T-helper 1 cell (primary cell): ENCODE measurements around the gene LRRC66.

Source experiments
- DNase-seq, 5 donors: peaks; one replicate each; pipeline ENCODE4 v3.0.0-alpha.2; 2012 to 2020
- total RNA-seq, 4 donors: gene quantifications; one replicate each; lab custom pipeline; 2026; lab: John Stamatoyannopoulos, UW

Gene LRRC66, protein sequence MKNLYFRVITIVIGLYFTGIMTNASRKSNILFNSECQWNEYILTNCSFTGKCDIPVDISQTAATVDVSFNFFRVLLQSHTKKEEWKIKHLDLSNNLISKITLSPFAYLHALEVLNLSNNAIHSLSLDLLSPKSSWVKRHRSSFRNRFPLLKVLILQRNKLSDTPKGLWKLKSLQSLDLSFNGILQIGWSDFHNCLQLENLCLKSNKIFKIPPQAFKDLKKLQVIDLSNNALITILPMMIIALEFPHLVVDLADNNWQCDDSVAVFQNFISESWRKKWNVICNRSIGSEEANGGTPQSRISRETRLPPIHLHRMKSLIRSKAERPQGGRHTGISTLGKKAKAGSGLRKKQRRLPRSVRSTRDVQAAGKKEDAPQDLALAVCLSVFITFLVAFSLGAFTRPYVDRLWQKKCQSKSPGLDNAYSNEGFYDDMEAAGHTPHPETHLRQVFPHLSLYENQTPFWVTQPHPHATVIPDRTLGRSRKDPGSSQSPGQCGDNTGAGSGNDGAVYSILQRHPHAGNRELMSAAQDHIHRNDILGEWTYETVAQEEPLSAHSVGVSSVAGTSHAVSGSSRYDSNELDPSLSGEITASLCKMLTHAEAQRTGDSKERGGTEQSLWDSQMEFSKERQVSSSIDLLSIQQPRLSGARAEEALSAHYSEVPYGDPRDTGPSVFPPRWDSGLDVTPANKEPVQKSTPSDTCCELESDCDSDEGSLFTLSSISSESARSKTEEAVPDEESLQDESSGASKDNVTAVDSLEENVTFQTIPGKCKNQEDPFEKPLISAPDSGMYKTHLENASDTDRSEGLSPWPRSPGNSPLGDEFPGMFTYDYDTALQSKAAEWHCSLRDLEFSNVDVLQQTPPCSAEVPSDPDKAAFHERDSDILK
- 0.12 to 0.61 (median 0.34) reads per million in 4 donors for total RNA-seq

DNA sequence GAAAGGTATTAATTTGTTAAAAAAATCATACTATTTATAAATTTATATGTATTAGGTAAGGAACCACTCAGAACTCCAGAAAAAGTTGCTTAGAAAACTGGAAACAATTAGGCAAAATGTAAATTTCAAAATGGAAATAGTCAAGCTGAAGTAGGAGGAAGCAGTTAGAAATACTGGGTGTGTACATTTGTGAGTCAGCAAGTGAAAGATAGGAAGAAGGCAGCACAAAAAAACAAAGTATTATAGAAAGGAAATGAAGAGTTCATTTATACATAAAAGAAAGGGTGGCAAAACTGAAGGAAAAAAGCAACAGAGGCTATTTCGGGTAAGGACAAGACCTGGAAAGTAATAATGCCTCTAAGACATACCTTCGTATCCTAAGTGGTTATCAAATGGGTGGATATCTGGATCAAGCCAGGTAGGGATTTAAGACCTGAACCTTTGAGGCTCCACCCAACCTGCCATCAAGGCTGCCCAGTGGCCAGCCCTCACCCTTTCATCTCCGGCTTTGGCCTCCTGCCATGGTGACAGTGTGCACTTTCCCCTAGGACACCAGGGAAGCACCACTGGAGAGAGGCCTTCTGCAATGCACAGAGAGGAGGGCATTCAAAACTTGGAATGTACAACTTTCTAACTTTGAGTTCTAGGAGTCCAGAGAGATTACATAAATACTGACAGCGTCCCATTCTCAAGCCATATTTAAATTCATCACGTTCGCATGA lies at the start of gene LRRC66:
Gene LRRC66 (minus strand): TSS at position 428 of the 722 bp plus-strand sequence. CDS start 2,750 bp downstream, outside the sequence.
- DNase-seq = no peak

DNA sequence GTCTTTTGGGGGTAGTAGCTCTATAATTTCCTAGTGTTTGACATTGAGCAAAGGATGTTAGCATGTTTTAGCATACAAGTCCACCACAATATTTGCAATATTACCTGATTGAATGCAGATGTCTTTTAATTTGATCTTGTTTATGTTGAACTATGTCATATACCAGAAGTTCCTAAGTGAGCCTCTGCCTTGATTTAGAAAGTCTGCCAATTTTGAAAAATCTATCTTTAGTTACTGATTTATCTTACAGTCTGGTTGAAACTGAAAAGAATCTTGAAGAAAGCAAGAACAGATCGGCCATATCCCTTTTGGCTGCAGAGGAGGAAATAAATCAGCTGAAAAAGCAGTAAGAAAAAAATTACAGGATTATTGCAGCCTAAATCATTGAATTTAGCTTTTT lies 49.4 kb upstream of the LRRC66 start:
- no peak for DNase-seq

DNA sequence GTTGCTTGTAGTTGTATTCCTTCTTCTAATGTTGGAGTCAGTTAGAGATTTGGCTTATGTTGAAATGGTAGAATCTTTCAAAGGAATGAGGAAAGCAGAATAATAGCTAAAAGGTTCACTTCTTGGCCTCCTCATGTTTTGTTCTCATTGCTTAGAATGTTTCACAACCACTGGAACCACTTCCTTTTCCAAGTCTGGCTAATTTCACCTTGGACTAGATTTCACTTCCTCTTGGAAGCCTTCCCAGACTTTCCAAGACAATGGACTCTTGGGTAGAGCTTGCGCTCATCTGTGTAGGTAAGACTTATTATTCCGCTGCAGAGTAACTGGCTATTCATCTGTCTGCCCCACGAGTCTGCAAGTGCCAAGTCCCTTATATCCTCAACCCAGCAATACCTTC lies 39.2 kb upstream of the LRRC66 start:
- DNase-seq = no peak

DNA sequence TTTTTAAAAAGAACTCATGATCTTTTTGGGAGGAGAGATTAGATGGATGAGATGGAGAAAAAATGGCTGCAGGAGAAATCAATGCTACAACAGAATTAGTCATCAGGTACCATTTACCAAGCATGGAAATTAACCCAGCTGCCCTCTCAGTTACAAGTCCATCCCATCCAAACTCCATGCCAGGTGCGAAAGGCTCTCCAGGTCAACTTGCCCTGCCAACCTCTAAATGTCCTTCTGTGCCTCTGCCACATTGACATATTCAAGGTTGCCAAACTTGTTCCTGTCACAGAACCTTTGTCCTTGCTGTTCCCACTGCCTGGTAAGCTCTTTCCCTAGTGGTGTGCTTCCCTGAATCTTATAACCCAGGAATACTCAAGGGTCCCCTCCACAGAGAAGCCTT lies 38.1 kb upstream of the LRRC66 start:
- DNase-seq = no peak

DNA sequence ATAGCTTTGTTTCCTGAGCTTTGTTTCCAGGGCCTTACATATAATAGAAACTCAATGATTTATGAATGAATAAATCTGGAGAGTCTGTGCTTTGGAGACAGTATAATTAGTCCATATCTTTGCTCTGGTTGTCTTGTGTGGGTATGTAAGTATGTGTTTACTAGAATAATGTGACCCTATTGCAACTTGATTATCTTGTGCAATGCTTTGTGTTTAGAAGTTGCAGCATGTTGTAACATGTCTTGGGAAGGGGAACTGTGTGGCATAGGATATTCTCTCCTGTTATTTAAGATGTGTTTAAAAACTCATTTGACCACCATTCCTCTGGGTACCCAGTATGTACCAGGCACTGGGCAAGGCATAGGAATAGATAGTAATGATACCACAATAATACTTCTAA lies 37.0 kb upstream of the LRRC66 start:
- DNase-seq = no peak

DNA sequence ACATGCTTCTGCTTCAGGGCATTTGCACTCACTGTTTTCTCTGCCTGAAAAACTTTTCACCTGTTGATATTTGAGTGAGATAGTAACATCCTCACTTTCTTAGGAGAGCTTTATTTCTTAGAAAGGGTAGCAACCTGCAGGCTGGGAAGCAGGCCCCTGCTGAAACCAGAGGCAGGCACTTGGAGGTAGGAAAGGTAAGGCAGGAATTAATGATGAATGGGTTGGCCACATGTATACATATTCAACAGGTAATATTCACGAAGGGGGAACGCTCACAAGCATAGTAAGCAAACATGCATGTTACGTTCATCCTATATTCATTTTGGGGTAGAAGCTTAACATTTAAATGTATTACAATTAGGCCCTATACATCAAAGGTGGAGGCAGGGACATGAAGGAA lies 34.1 kb upstream of the LRRC66 start:
- no peak for DNase-seq

DNA sequence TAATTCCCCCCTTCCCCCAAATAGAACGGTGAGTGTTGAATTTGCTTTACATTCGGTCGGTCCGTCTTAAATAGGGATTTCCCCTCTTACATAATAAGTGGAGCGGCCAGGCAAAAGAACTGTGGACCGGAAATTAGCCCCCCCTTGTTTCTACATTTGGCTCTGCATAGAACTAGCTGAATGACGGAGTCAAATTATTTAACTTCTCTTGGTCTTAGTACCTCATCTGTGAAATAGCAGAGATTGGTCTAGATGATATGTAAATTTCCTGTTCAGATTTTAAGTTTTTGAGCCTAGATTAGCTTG lies 32.3 kb upstream of the LRRC66 start:
- DNase-seq = no peak

DNA sequence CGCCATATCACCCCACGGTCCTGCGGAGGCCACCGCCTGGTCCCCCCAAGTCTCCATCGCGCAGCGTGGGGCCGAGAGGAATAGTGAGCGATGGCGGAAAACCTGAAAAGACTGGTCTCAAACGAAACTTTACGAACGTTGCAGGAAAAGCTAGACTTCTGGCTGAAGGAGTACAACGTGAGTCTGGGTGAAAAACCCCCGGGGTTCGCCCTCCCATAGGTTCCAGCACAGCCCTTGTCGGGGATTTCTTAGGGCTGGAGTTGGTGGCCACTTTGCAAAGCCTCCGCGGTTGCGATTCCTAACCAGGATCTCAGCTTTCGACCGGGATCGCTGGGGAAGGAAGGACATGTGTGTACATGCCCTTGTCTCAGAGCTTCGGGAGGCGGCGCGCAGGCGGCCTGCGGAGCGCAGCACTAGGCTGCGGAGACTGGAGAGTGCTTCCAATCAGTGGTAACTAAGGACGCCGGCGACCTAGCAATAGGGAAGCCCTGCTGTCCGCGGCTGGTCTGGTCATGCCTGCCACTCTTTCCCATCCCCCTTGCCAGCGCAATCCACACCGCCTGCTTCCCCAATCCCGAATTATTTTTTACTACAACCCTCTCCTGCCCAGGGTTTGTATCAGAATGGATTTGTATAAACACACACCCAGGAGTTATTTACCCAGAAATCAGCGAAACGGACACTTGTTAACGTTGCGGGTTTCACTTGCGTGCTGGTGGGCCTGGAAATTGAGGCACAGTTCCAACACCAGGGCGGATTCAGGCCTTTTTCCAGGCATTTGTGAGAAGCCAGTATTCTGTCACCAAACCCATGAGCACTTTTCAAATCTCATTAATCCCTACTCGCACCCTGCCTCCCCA lies 31.7 kb upstream of the LRRC66 start:
- DNase-seq = peak in 1 of 5 donors; percentile 2

DNA sequence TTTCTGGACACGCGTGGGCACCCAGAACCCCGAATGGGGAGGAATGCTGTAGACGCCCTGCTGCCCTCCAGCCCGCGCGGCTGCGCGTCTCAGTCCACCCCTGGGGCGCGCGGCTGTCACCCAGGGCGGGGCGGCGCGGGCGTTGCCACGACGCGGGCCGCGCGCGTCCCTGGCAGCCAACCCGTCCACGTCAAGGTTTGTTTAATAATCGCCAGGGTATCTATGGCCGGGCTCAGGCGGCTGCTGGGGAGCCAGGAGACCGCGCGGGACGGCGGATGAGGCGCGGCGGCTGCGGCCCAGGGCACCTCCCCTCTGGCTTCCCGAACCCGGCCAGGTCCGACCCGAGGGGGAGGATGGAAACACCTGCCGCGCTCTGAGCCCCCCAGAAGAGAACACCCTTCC lies 31.1 kb upstream of the LRRC66 start, which contains the start of gene SPATA18:
Gene SPATA18 (plus strand): TSS at position 92 of the 402 bp plus-strand sequence. CDS start 401 bp downstream, outside the sequence.
- DNase-seq = no peak

DNA sequence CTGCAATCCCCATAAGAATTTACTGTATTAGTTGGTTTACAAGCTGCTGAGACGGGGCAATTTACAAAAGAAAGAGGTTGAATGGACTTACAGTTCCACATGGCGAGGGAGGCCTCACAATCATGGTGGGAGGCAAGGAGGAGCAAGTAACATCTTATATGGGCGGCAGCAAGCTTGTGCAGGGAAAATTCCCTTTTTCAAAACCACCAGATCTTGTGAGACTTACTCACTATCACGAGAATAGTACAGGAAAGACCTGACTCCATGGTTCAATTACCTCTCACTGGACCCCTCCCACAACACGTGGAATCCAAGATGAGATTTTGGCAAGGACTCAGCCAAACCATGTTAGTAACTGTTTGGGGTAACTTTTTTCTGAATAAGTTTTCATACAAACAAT lies 29.1 kb upstream of the LRRC66 start:
- DNase-seq = no peak

DNA sequence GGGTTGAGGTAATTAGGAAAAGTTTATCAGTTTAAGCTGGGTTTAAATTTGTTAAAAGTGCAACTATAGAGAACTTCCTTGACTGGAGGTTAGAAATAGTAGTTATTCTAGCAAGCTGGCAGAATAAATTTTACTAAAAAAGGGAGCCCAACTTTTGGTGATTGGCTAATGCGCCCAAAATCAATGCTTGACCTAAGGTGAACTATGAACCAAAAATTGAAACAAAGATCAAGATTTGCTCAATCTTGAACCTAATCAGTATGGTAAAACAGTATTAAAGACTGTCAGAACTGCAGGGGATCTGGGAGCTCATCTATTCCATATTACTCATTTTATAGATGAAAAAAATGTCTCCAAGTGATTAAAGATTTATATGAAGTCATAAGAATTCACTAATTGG lies 24.9 kb upstream of the LRRC66 start:
- DNase-seq = no peak

DNA sequence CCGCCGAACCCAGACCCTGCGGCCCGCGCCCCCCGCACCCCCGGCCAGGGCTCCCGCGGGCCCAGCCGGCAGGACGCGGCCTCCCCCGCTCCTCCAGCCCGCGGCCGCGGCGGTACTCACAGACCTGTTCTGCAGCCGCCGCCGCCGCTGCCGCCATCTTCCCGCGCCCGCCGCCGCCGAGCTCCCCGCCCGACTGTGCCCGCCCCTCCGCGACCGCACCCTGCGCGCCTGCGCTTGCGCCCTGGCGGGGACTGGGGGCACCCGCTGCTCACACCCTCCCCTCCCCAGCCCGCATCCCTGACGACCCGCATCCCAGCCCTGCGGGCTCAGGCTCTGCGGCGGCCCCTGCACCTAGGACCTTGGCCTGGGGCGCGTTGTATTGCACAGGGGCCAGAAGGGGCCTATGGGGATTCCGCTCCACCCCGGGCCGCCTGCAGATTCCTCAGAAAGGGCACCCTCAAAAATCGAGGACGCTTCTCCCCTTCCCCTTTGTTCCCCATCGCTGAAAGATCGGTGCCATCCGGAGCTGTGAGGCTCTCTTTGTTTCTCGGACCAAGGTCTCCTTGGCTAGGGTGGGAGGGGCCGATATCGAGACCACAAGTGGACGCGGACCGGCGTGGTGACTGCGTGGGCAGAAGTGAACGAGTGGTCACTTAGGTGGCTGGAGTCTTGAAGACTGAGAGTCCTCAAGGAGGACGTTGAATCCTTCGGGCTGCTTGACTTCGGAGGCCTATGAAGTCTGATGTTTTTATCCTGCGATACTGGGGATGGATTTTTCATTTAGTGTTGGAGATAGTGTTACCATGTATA lies 18.1 kb upstream of the LRRC66 start, which contains the start of gene SGCB:
Gene SGCB (minus strand): TSS at position 197 of the 810 bp plus-strand sequence. CDS start 40 bp downstream, at position 157.
- peak; percentile 50 to 71 (median 61) for DNase-seq

DNA sequence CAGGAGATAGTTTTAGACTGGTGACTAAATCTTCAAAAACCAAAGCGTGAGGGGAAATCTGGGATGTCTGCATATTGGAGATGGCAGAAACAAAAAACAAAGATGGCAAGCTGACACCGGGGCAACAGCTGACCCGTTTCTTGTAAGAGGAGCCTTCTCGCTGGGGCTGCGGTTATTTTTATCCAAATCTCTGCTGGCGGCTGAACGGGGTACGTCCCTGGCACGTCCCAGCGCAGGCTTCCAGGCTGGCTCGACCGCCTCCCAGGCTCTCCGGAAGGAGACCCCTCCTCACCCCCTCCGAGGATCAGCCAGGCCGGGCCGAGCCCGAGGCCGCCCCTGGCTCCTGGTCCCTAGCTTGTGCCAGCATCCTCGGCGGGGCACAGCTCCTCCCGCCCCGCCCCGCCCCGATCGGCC lies 17.5 kb upstream of the LRRC66 start:
- DNase-seq = peak in 1 of 5 donors; percentile 47

DNA sequence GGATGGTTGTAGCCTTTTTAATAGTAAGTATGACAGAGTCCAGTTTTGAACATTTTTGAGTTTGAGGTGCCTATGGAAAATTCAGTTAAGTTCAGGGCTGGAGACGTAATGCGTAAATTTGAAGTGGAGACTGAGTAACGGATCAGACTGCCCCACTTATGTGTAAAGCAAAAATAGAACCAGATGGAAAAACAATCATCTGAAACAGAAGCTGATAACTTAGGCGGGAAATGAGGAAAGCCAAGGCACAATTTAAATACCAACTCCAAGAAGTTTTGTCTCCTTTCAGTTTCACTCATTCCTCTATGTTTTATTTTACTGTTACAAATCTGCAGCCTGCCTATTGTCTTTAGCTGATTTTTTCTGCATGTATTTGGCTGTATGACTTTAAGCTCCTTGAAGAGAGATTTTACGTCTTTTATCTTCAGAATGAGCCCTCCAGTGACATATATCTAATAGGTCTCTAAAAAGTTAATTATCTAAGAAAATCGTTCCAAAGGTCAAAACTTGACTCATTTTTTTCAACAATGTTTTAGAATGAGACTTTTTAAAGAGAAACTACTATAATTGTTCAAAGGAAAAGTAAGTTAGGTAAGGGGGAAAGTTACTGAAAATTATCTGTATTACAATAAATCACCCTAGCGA lies 16.8 kb upstream of the LRRC66 start:
- no peak for DNase-seq

DNA sequence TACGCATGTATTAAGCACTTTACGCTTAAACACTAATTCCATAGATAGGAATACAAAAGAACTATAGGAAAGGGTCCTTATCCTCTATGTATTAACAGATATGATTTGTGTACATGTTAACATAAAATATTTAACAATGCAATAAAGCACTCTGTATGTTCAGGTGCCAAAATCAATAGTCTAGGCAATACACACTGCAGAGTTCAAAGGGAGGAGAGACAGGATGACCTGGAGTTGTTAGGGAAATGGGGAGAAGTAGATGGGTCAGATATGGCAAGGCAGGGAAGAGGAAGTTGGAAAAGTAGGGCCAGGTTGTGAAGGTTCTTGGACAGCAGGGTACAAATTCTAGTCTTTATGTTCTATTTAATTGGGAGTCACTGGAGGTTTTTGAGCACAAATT lies 15.0 kb upstream of the LRRC66 start:
- no peak for DNase-seq

DNA sequence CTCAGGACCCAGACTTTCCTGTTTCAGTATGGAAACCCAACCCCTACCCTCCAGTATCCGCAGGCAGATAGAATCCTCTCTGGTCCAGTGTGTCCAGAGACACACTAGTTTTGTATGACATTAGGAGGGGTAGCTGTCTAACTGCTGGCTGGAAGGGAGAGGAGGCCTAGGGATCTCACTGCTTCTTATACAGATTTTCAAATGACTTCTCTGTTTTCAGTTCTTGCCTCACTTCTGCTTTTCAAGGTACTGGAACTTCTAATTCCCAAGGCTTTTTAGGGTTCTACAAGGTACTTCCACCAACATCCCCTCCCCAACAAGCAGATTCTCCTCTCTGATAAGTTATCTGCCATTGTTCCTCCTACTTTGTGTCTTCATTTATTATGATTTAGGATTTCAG lies 11.8 kb upstream of the LRRC66 start:
- DNase-seq = no peak

DNA sequence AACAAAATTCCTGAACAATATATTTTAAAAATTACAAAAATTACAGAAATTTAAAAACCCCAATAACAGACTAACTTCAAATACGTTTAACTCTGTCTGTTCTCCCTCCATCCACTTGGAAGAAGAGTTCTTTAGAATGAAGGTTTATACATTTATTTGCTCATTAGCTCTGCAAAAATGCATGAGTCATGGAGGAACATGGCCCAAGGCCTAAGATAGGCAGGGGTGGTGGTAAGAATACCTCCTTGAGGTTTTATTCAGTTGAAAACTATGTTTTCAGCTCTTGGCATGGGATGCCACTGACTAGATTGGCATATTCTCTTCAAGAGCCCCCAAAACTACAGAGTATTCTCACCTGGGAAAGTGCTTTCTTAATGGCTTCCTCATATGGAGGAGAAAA lies 8.8 kb upstream of the LRRC66 start:
- DNase-seq = no peak

DNA sequence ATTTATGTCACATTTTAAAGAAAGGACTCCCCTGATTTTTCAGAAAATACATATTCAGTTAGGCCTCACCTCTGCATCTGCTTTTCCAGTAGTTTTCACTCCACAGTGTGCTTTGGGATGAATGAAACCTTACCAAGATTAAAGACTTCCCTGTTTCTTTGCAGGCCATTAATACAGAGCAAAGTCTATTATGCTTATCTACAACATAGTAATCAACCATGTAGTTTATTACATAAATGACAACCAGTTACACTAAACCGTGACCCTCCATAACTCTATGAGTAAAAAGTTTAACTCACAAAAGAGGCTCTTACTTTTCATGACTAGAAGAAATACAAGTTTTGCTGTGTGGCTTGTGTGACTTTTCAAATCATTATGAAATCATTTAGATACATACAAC lies 2.3 kb downstream of the LRRC66 start:
- no peak for DNase-seq

DNA sequence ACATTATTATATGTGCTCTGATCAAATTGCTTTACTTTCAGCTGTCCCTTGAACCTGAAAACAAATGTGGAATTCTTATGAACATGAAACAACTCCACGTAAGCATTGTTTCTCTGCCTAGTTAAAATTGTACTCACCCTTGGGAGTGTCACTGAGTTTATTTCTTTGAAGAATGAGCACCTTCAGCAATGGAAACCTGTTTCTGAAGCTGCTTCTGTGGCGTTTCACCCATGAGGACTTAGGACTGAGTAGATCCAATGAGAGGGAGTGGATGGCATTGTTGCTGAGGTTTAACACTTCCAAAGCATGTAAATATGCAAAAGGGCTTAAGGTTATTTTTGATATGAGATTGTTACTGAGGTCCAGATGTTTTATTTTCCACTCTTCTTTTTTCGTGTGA lies 3.2 kb downstream of the LRRC66 start:
- no peak for DNase-seq

DNA sequence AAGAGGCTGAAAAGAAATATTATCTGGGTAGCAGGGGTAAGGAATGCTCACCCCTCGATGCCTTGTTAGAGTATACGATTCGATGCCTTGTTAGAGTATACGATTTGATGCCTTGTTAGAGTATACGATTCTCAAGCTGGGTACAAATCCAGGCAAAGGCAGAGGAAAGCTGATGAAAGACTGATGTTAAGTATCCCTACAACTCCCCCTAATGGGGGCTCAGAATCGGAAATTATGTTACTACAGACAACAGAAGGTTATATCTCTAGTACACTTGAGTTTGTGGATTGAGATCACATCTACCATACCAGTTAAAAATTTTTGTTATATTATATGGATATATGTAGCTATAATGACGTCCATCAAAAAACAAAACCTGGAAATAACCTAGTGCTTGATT lies 4.8 kb downstream of the LRRC66 start:
- no peak for DNase-seq

DNA sequence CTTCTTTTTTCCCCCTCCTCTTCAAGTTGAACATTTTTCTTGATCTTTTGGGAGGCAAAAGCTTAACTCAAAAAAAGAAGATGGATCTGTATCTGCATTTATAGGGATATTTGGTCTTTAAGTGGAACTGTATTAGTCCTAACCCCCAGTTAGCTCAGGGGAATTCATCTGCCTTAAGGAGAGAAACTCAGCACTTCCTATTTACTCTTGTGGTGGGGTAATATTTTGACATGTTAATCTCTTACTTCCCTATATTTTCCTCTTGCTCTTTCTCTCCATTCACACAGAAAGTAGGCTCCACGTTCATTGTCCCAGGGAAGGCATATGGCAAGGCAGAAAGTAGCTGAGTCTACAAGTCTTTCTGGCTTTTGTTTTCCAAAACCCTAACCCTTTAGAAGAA lies 5.3 kb downstream of the LRRC66 start:
- no peak for DNase-seq
